Limb (tissue), 2 donors: ENCODE measurements around the gene OR13H1.
"Not testable (repeated sequence)": the region's sequence is repeated elsewhere in the genome, so short reads cannot be mapped to it uniquely, and the experiment has no call there.

Source experiments
- DNase-seq, 2 donors: peaks; one replicate each; pipeline ENCODE4 v3.0.0-alpha.2; 2016; ENCODE audit errors: extremely low spot score in 2 of 2

OR13H1 gene

GRCh38 chrX:131543774-131544173, at the start of gene OR13H1:
OR13H1 (plus strand) TSS chrX:131544074; CDS start chrX:131544074, 0 bp downstream.
- DNase-seq, result no peak

DNA sequence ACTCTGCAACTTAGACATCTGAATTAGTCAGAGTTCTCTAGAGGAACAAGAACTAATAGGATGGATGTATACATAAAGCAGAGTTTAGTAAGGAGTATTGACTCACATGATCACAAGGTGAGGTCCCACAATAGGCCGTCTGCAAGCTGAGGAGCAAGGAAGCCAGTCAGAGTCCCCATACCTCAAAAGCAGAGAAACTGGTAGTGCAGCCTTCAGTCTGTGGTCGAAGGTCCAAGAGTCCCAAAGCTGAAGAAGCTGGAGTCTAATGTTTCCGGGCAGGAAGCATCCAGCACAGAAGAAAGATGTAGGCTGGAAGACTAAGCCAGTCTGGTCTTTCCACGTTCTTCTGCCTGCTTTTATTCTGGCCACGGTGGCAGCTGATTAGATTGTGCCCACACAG, 42.3 kb upstream of the OR13H1 start:
- DNase-seq, result not testable (repeated sequence)

DNA sequence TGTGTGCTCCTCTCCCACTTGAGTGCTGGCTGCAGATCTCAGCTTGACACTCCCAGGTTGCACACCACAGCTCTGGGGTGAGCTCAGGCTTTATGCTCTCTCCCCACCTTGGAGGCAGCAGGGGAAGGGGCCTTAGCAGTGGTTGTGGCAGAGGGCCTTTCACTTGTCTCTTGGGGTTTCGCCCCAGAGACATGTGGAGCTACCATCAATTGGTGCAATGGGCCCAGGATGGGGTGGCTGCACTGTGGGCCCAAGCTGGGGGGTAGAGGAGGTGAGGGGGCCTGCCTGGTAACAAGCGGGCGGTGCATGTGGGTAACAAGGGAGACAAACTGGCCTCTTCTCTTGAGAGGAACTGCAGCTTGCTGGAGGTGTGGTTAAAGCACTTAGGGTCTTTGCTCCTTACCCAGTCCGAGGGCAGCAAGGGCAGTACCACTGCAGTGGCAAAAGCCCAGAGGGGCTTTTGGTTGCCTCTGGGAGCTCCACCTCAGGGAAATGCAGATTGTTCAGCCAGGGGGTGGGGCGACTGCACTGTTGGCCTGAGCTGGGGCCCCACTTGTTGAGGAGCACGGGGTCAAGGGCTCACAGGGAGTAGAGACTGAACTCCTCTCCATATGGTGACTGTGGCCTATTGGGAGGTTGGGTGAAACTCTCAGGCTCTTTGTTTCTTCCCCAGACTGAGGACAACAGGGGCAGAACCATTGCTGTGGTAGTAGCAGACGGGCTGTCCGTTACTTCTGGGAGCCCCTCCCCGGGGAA, 30.5 kb upstream of the OR13H1 start:
- no peak for DNase-seq

DNA sequence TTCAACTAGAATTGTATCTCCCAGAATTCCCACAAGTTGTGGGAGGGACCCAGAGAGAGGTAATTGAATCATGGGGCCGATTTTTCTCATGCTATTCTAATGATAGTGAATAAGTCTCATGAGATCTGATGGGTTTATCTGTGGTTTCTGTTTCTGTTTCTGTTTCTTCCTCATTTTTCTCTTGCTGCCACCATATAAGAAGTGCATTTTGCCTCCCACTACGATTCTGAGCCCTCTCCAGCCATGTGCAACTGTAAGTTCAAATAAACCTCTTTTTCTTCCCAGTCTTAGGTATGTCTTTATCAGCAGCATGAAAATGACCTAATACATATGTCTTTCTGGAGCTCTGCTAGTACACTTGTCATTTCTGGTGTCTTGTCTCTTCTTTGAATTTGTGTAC, 22.1 kb upstream of the OR13H1 start:
- no peak for DNase-seq

- no peak for DNase-seq
Measured at GRCh38 chrX:131544218-131544617, 344 bp downstream of the OR13H1 start.

GRCh38 chrX:131549011-131549410, 5.1 kb downstream of the OR13H1 start:
- DNase-seq, result no peak

- not testable (repeated sequence) for DNase-seq
Measured at GRCh38 chrX:131552453-131552852, 8.6 kb downstream of the OR13H1 start.

DNA sequence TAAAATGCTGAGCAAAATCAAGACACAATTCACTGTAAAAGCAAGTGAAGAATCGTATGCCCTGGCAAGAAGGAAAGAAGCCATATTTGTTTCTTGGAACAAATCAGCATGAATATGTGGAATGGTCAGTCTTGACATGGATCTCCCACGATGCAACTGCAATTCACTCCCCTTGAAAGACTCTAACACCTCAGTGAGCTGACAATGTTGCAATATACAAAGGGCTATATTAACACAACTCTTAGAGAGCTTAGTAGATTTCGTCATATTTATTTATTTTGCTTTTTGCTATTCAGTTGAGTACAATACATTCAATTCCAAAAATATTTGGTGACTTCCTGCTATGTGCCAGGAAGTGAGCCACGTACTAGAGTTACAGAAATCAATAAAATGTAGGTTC, 14.7 kb downstream of the OR13H1 start:
- DNase-seq, result no peak

GRCh38 chrX:131564553-131565229, 20.8 kb downstream of the OR13H1 start:
- no peak for DNase-seq

- DNase-seq, result no peak
Measured at GRCh38 chrX:131565909-131566308, 22.0 kb downstream of the OR13H1 start.

- DNase-seq, result no peak
Measured at GRCh38 chrX:131571348-131571747, 27.5 kb downstream of the OR13H1 start.

DNA sequence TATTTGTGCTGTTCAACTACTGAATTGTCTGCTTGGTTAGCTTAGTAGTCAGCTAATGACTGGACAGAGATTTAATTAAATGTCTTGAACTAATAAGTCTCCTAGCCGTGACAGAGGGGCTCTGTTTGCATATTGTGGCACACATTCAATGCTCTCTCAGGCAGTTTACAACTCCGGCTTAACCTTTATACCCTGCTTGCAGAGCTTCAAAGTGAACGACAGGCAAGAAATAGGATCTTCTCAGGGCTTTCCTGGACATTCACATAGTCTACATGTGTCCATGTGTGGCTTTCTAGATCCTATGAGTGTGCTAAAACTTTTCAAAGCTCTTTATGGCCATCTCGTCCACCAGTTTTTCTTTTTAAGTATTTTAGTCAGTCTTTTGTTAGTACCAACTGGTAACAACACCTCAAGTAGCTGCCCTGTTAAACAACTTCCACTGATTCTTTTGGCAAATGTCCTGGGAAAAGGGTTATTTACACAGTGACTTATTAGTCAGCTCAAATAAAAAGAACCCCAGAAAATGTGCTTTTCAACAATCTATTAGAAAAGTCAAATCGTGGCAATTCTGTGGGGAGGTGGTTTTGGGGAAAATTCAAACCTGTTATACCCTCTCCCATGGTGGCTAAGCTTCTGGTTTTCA, 28.6 kb downstream of the OR13H1 start:
- DNase-seq, result no peak

- DNase-seq, result no peak
Measured at GRCh38 chrX:131577413-131577812, 33.5 kb downstream of the OR13H1 start.

- DNase-seq, result no peak
Measured at GRCh38 chrX:131577999-131578734, 34.3 kb downstream of the OR13H1 start.

GRCh38 chrX:131578735-131579367, 35.0 kb downstream of the OR13H1 start:
- not testable (repeated sequence) for DNase-seq

GRCh38 chrX:131588995-131589394, 45.1 kb downstream of the OR13H1 start:
- no peak for DNase-seq
